Kidney epithelial cell (primary cell): ENCODE results near the gene ANKRD18B. TPM values are rescaled to one million over a fixed set of nuclear protein-coding genes. Genes with fewer than 3 reads are reported as not detected.
"Not testable (repeated sequence)": the region's sequence is repeated elsewhere in the genome, so short reads cannot be mapped to it uniquely, and the experiment has no call there.

Experiments used
- DNase-seq: peaks from one replicate; pipeline ENCODE4 v3.0.0-alpha.2; 2010; ENCODE audit warnings: low read depth
- H3K27me3 ChIP-seq: 2 replicates; pipeline ENCODE4 v1.6.0; 2011; ENCODE audit warnings: low read length; ENCODE audit not compliant: control insufficient read depth, insufficient read depth
- H3K36me3 ChIP-seq: 2 replicates; pipeline ENCODE4 v1.5.1; 2011; ENCODE audit warnings: low read length; ENCODE audit not compliant: control insufficient read depth, insufficient read depth
- H3K4me3 ChIP-seq: 2 replicates; pipeline ENCODE4 v1.5.1; 2011; ENCODE audit warnings: low read depth, mild to moderate bottlenecking, control low read depth, low read length
- CTCF ChIP-seq: IDR thresholded peaks from 2 replicates; pipeline ENCODE4 v1.5.1; 2011; ENCODE audit warnings: mild to moderate bottlenecking, moderate library complexity, low read length, control low read depth, inconsistent platforms; ENCODE audit not compliant: insufficient read depth, poor library complexity, severe bottlenecking
- total RNA-seq: library from RNA; depleted of rRNA; stranded (reverse); fragments of >200 nt; gene quantifications from 2 replicates; pipeline ENCODE4 v1.2.3, GENCODE V29; 2015

The ANKRD18B gene
- total RNA-seq, 1 donor from 2014 or later: 3.8 TPM

DNA sequence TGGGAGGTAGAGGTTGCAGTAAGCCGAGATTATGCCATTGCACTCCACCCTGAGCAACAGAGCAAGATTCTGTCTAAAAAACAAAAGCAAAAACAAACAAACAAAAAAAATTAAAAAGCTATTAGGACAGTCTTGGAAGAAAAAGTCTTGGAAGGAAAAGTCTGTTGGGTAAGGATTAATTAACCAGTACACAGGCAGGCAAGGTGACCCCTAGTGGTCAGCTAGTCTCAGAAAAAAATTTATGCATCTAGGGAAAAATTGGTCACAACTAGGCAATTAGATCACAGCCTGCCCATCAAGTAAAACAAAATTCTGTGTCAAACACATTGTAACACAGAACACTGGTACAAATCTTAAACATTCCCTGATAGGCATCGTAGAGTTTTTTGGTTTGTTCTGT, 6.7 kb upstream of the ANKRD18B start:
- Histone ChIP-seq H3K27me3 (no peaks in the 10 kb centered on the region), H3K36me3 (no peaks in the 10 kb centered on the region), H3K4me3 (no peak overlapping the region)
- no peak for DNase-seq
- peak; percentile 62 for TF ChIP-seq CTCF

GRCh38 chr9:33517934-33518577, 6.0 kb upstream of the ANKRD18B start:
- not testable (repeated sequence) for H3K36me3 ChIP-seq, H3K4me3 ChIP-seq, DNase-seq, H3K27me3 ChIP-seq

GRCh38 chr9:33521861-33522260, 2.2 kb upstream of the ANKRD18B start:
- H3K36me3 ChIP-seq, H3K27me3 ChIP-seq, DNase-seq, H3K4me3 ChIP-seq: not testable (repeated sequence)

DNA sequence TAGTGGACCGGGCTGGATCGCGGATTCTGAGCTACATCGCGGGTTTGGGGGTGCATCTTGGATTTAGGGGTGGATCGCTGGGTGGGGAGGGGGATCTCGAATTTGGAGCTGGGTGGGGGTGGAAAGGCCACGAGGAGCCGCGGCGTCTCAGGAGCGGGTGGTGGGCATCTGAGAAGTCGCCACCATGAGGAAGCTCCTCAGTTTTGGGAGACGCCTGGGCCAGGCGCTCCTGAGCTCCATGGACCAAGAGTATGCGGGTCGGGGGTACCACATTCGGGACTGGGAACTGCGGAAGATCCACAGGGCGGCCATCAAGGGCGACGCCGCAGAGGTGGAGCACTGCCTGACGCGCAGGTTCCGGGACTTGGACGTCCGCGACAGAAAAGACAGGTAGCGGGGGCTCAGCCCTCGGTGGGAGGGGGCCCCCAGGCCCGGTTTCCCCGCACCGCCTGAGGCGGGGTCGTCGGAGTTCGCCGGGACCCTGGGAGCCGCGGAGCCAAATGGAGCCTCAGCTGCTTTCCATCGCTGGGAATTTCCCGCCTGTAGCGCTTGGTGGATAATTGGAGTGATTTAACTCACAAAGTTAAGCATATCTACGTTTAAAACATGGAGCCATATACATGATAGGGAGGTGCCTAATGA, 376 bp downstream of the ANKRD18B start:
- Histone ChIP-seq H3K27me3 (no peaks in the 10 kb centered on the region), H3K36me3 (no peaks in the 10 kb centered on the region), H3K4me3 (peak overlapping the region; percentile 83)
- TF ChIP-seq CTCF: no peak
- DNase-seq: no peak

DNA sequence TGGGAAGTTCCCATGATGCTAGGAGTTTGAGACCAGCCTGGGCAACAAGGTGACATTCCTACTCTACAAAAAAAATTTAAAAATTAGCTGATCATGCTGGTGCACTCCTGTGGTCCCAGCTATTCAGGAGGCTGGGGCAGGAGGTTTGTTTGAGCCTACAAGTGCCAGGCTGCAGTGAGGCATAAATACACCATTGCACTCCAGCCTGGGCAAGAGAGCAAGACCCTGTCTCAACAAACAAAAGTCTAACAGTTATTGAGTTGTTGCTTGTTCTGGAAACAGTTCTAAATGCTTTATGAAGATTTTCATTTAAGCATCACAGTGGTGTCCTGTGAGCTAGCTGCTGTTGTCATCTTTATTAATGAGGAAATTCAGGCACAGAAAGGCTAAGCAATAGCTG, 4.0 kb downstream of the ANKRD18B start:
- H3K4me3 ChIP-seq, H3K36me3 ChIP-seq, H3K27me3 ChIP-seq, DNase-seq: not testable (repeated sequence)

DNA sequence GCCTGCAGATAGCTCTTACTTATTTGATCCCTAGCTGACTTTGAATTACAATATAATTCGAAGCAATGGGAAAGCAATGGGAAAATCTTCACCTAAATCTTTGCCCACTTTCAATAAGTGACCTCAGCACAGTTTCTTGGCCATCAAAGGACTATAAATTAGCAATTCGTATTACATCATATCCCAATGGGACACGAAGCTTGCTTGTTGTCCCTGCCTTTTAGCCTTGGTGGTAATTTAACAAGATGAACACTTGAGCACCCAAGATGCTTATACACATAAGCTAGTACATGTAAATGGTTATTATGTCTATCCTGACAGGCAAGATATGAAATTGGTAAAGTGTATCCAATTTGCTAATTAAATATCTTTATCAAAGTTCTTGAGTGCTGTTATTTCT, 9.9 kb downstream of the ANKRD18B start:
- not testable (repeated sequence) for H3K27me3 ChIP-seq, DNase-seq, H3K4me3 ChIP-seq, H3K36me3 ChIP-seq

GRCh38 chr9:33535541-33535940, 11.5 kb downstream of the ANKRD18B start:
- TF ChIP-seq CTCF: no peak
- no peak for DNase-seq
- Histone ChIP-seq H3K27me3 (no peaks in the 10 kb centered on the region), H3K36me3 (no peaks in the 10 kb centered on the region), H3K4me3 (no peak overlapping the region)

GRCh38 chr9:33543463-33543862, 19.4 kb downstream of the ANKRD18B start:
- not testable (repeated sequence) for H3K4me3 ChIP-seq, H3K27me3 ChIP-seq, H3K36me3 ChIP-seq, DNase-seq

DNA sequence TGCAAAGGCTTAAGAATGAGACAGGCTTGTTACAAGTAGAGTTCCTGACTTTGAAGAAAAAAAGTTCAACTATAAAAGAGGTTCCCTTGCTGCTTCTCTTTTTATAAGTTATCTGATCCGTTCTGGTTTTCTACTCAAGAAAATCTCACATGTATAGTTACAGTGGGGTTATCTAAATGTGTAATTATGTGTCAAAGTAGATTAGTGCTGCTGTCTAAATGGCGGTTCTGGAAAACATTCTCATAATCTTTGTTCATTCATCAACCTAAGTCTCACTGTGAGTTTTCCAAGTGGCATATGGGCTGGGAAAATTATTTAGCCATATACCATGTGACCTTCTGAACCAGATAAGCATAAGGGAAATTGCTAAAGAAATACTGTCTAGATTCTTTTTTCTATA, 21.7 kb downstream of the ANKRD18B start:
- not testable (repeated sequence) for H3K36me3 ChIP-seq, H3K4me3 ChIP-seq, DNase-seq, H3K27me3 ChIP-seq

DNA sequence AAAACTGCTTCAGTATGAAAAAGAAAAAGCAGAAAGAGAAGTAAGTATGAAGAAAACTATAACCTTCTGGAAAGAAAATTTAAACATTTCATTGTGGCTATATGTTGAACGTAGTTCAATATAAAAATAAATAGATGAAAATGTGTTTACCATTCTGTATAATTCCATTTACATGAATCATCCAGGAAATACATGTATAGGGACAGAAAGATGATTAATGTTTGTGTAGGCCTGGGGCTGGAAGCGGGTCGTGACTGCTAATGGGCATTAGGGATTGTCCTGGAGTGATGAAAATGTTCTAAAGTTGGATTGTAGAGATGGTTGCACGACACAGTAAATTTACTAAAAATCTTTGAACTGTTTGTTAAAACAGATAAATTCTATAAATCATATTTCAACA, 24.8 kb downstream of the ANKRD18B start:
- not testable (repeated sequence) for DNase-seq, H3K4me3 ChIP-seq, H3K36me3 ChIP-seq, H3K27me3 ChIP-seq

DNA sequence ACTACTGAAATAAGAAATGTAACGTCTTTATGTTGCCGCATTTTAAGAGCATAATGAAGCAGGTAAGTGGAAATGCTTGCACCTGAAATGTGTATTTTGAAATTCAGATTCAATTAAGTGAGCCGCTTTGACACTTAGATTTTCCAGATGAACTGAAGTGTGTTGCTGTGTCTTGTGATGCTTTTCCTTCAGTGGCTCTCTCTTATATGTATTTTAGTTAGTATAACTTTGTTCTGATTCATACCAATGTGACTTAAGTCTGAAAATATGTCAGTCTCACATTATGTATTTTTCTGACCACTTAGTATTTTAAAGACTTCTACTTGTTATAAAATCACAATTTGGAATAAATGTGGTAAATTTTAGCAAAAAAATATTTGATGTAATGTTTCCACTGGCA, 25.4 kb downstream of the ANKRD18B start:
- H3K27me3 ChIP-seq, H3K36me3 ChIP-seq, DNase-seq, H3K4me3 ChIP-seq: not testable (repeated sequence)

DNA sequence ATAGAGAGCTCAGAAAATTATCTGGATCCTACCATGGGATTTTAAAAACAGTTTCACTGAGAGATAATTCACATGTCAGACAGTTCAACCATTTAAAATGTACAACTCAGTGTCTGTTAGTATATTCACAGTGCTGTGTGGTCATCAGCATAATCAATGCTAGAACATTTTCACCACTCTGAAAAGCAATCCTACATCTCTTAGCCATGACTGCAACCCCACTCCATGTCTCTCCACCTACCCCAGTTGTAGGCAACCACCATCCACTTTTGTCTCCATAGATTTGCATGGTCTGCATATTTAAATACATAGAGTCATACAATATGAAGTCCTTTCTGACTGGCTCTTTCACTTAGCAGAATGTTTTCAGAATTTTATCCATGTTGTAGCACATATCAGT, 27.1 kb downstream of the ANKRD18B start:
- not testable (repeated sequence) for H3K4me3 ChIP-seq, H3K36me3 ChIP-seq, DNase-seq, H3K27me3 ChIP-seq
